NCI-H128 (cell line): ENCODE measurements around the gene MACO1.
"Not testable (repeated sequence)": the region's sequence is repeated elsewhere in the genome, so short reads cannot be mapped to it uniquely, and the experiment has no call there.

Experiments used
- DNase-seq: peaks from one replicate; lab custom pipeline; 2025; ENCODE audit not compliant: unreplicated experiment; lab: John Stamatoyannopoulos, UW

MACO1 gene

DNA sequence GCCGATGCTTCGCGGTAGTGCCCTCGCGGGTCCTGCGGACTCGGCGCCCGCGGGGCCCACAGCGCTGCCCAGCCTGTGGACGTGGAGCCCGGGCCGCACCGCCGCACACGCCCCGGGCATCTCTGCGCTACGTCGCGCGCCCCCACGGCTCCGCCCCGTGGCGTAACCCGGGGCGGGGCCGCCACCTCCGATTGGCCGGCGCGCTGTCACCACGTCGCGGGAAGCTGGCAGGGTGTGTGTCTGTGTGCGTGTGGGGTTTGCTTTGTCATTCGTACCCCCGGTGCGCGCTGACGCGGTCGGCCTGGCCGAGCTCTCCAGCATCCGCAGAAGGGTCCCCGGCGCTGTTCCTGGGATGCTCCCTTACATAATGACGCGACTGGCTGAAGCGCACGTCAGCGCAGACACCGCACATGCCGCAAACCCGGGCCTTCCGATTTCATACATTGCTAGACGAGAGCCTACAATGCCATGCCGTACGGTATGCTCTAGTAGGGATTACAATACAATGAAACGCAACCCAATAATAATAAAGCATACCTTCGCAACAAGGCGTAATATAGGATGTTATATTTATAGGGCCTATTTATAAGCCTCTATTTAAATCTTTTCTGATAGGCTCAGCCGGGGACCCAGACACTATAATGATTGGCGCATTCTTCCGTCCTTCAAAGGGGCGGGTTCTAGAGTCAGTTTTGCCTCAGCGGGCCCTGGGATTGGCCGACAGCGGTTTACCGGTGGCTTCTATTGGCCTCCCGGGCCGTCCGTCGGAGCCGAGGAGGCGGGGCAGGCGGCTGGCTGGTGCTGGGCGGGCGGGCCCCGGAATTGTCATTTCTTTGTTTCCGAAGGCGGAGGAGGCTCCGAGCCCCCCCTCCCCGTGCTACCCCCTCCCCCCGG, at the start of gene MACO1:
TSS of gene MACO1 (plus strand) at position 825 of the 894 bp plus-strand sequence. CDS start 202 bp downstream, outside the sequence.
- DNase-seq = peak; percentile 98

DNA sequence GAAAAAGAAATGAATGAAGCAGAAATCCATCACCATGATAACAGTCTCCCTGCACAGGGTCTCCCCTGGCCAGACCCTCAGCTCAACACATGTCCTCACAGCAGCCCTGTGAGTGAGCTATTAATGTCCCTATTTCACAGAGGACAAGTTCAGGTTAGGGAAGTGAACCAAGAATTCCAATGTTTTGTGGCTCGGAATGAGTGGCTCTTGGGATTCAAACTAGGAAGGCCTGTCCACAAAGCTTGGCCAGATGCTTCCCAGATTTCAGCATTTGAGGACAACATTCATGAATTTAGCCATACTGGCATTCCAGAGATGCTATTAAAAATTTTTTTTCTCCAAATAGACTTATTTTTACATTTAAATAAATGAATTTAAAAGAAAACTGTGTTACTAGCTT, 48.2 kb upstream of the MACO1 start:
- not testable (repeated sequence) for DNase-seq

DNA sequence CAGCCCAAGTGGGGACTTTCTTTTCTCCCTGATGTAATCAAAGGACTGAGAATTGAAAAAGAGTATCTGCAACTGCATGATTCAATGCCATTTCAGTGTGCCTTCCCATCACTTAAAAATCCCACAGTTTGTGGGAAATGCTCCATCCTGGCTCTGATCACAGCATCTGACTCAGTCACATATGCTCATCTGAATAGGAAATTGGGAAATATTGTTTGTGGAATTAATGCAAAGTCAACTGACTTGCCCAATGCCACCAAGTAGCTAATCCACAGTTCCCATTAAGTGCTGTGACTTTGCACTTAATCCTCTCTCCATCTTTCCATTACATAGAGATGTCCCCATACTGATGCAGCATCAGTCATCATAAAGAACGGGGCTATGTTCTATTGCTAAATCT, 47.6 kb upstream of the MACO1 start:
- DNase-seq = not testable (repeated sequence)

DNA sequence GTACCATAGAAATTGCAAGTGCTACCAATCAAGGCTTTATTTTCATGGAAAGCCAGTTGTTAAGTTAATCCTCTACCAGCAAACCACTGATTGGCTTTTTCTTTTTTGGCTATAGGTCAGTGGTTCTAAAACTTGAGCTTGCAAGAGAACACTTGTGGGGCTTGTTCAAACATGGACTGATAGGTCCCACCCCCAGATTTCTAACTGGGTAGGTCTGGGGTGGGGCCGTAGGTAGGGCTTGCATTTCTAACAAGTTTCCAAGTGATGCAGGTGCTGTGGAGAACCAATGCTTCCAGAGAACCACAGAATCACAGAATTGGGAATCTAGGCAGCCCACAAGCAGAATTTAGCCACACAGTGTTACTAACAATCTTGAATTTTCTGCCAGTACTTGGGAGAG, 46.8 kb upstream of the MACO1 start:
- not testable (repeated sequence) for DNase-seq

DNA sequence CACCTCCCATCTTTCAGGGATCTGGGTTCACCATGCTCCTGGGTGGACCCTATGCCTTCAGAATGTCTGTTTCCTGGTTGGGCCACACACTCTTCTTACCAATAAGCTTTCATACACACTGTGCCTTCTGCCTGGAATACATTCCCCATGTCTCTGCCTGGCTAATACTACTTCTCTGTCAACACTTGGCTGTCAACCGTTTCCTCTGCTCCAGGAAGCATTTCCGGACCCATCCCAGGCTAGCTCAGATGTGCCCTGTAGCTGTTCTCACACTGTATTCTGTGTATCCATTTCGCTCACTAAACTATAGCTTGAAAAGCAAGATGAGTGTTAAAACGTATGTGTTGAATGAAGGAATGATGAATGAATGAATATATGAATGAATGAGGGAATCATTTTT, 43.6 kb upstream of the MACO1 start:
- not testable (repeated sequence) for DNase-seq

GRCh38 chr1:25388691-25389090, 42.0 kb upstream of the MACO1 start:
- not testable (repeated sequence) for DNase-seq

DNA sequence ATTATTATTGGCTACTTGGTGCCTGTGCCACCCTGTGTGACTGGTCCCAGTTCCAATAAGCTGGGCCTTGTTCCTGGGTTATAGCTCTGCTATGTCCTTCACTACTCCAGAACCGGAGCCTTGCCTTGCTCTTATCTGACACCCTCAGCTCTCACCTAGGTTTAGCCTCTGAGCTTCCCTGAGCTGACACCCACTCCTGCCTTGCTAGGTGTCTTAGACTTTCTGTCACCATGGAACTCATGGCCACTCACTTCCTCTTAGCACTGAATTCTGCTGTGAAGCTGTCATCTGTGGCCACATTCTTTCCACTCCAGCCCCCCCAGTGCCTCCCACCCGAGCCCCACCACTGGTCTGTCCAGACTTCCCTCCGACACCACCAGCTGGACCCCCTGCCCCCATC, 41.0 kb upstream of the MACO1 start:
- not testable (repeated sequence) for DNase-seq

DNA sequence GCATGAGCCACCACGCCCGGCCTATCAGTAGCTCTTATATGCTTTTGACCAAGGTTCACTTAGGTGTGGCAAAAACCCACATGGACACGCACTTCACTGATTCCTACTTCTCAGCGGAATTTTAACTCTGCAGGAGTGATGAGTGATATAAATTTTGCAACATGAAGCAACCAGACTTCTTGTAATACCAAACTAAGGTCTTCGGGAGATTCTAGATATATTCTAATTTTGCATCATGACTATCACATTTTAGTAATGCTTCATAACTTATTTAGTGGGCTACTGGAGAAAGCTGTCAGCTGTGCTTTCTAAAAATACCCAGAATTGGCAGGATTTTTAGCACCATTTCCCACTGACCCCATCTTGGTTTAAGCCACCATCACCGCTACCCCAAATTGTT, 37.9 kb upstream of the MACO1 start:
- no peak for DNase-seq

DNA sequence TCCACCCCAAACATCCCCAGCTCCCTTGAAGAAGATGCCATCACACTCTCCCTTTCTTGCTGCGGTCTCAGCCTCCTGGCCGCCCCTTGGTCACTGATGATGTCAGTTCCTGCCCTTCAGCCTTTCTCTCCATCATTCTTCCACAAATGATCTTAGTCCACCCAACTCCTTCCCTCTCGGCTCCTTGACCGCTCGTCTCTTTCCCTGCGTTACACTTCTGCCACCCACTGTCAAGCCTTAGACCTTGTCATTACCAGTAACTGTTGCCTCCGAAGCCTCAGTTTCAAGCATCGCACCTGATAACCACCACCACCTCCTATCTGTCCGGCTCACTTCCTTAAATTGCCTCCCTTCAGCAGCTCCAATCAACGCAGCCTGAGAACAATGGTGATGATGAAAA, 33.1 kb upstream of the MACO1 start:
- not testable (repeated sequence) for DNase-seq

- not testable (repeated sequence) for DNase-seq
Observed at GRCh38 chr1:25398079-25398478, 32.6 kb upstream of the MACO1 start.

GRCh38 chr1:25402947-25403803, 27.5 kb upstream of the MACO1 start:
- DNase-seq = not testable (repeated sequence)

DNA sequence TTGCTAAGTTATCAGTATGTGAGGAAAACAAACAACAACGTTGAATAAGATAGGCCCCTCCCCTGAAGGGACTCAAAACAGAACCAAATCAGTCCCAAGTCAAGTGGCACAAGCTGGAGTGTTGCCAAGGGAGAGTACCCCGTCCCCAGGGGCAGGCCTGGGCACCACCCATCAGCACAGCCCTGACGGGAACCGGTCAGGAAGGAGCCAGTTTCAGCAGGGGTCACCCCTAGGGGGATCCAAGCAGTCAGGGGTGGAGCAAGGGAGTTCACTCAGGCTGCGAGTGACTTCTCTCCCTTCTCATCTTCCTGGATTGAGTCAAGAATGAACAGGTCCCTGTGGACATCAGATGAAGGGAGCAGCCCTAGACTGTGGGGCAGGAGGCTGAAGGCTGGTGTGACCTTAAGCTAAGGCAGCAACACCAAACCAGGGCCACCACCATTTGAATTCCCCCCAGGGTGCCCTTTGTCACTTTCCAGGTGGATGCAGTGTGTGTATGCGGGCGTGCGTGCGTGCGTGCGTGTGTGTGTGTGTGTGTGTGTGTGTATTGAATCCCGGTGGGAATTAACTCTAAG, 24.9 kb upstream of the MACO1 start:
- not testable (repeated sequence) for DNase-seq

DNA sequence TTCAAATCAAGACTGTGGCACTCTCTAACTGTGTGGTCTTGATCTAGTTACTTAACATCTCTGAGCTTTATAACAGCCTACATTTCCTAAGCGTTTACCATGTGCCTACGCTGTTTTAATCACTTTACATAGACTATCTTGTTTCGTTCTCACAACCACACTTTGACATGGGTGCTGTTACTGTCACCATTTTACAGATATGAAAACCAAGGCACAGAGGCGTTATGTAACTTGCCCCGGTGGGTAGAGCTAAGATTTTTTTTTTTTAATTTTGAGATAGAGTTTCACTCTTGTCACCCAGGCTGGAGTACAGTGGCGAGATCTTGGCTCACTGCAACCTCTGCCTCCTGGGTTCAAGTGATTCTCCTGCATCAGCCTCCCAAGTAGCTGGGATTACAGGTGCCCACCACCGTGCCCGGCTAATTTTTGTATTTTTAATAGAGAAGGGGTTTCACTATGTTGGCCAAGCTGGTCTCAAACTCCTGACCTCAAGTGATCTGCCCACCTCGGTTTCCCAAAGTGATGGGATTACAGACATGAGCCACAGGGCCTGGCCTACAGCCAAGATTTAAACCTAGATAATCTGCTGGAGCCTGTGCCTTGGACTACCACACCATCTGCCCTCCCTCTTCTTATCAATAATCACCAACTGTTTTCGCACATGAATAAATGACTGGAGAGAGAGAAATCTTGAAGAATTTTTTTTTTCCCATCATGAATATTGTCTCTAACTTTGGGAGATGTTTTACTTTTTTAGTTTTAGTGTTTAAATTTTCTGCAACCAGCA, 20.9 kb upstream of the MACO1 start:
- not testable (repeated sequence) for DNase-seq

- DNase-seq = not testable (repeated sequence)
Observed at GRCh38 chr1:25412872-25413623, 17.6 kb upstream of the MACO1 start.

GRCh38 chr1:25414157-25414556, 16.5 kb upstream of the MACO1 start:
- not testable (repeated sequence) for DNase-seq

GRCh38 chr1:25414578-25414977, 16.1 kb upstream of the MACO1 start:
- not testable (repeated sequence) for DNase-seq

DNA sequence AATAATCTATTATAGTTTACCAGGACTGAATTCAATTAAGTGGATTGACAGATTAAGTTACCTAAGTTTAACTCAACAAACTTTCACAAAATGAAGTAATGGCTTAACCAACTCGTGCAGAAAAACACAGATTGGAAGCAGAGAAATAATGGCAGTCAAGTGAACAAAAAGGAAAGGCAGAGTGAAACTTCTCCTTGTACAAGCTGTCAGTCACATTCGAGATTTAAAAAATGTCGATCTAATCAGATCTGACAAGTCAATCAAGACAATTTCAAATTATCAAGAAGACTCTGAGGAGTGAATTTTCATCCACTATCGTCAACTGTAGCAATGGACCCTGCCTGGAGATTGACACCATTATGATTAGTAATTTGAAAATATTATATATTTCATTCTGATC, 13.4 kb upstream of the MACO1 start:
- not testable (repeated sequence) for DNase-seq

DNA sequence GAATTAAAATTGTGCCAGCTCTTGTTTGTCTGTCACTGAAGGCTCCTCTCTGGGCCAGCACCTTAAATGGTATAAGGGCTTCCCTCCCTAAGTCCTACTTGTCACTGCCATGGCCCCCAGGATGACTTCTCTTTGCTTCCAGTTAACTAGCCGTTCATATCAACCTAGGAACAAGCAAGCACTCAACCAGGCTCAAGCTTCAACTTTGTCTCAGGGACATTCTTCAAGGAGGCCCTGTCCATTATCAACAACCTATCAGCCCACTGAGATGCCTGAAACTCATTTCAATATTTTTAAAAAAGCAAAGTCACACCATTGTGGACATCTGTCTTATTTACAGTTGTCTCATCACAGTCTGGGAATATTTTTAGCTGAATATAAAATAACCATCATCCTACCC, 11.4 kb upstream of the MACO1 start:
- DNase-seq = not testable (repeated sequence)

GRCh38 chr1:25420715-25421114, 10.0 kb upstream of the MACO1 start, which contains the start of gene RHCE:
TSS of gene RHCE (minus strand) at chr1:25420825. CDS start at chr1:25420786, 39 bp downstream.
- not testable (repeated sequence) for DNase-seq

- not testable (repeated sequence) for DNase-seq
Observed at GRCh38 chr1:25423206-25423605, 7.5 kb upstream of the MACO1 start.
